Stomach smooth muscle (tissue), 2 donors: Measurements from ENCODE around the gene CPA2.

ENCODE experiments used
- H3K27ac ChIP-seq: one replicate; pipeline ENCODE4 v1.7.0; 2013; ENCODE audit warnings: mild to moderate bottlenecking, low read length, inconsistent platforms
- H3K27me3 ChIP-seq, 2 donors: one replicate each; pipeline ENCODE4 v1.7.0; 2013; ENCODE audit warnings: low read length in 2 of 2; ENCODE audit not compliant: insufficient read depth in 2 of 2, control insufficient read depth in 1 of 2
- H3K36me3 ChIP-seq, 2 donors: one replicate each; pipeline ENCODE4 v1.7.0; 2013; ENCODE audit warnings: low read length in 2 of 2; ENCODE audit not compliant: control insufficient read depth in 2 of 2, insufficient read depth in 2 of 2
- H3K4me1 ChIP-seq: one replicate; pipeline ENCODE4 v1.7.0; 2013; ENCODE audit warnings: low read length; ENCODE audit not compliant: control insufficient read depth, insufficient read depth
- H3K4me3 ChIP-seq, 2 donors: one replicate each; pipeline ENCODE4 v1.7.0; 2013; ENCODE audit warnings: low read length in 2 of 2
- H3K9ac ChIP-seq, 2 donors: one replicate each; pipeline ENCODE4 v1.7.0; 2013; ENCODE audit warnings: low read length in 2 of 2, mild to moderate bottlenecking in 1 of 2
- H3K9me3 ChIP-seq, 2 donors: one replicate each; pipeline ENCODE4 v1.7.0; 2013; ENCODE audit warnings: low read length in 2 of 2; ENCODE audit not compliant: control insufficient read depth in 2 of 2
- donor health status: healthy.
- donor health status: Pancreatic carcinoma.

CPA2 gene

DNA sequence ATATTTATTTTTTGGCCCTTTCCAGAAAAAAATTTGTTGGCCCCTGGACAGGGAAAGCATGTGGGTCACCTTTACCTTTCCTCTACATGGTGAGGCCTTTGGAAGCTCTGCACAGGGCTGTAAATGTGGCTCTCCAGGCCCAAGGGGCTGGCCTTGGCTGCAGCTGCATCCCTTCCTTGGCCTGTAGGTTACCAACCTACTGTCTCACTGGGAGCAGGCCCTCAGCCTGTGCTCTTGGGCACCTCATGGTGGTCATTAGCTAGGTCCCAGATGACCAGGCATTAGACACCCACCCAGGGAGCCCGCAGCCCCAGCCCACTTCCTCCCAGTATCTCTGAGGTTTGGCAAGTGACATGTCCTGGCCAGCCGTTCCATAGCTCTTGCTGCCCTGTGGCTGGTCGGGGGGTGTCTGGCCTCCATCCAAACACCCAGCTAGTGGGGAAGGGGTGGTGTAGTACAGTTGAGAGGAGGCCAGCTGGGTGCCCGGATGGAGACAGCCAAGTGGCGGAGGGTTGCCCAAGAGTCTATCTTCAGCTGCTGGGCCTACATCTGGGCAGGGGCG, 70.8 kb downstream of the CPA2 start:
- H3K4me1 ChIP-seq = no peaks in the 10 kb centered on the region
- H3K36me3 ChIP-seq = no peaks in the 10 kb centered on the region
- H3K27ac ChIP-seq = no peak overlapping the region
- peaks cover 0 to 4% of the 10 kb centered on the region in 2 donors for H3K9me3 ChIP-seq
- H3K27me3 ChIP-seq = no peaks in the 10 kb centered on the region
- no peak overlapping the region for H3K9ac ChIP-seq
- no peak overlapping the region for H3K4me3 ChIP-seq

DNA sequence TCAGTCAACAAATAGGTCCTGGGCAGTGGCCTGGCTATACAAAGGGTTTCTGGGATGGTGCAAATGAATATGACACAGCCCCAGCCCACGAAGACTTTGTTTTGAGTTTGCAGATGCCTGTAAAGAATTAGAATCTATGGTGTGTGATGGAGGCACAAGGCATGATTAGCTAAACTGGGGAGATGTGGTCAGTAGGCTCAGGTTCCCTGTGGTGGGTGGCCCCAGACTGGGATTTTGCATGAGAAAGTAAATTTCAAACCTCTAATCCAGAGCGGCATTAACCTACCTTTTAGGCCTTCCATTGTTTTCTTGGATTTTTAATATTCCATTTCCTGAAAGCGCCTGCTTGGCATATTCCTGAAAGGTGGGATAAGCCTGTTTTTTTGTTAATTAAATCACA, 71.6 kb downstream of the CPA2 start:
- no peaks in the 10 kb centered on the region for H3K4me1 ChIP-seq
- H3K27me3 ChIP-seq = no peaks in the 10 kb centered on the region
- H3K27ac ChIP-seq = no peak overlapping the region
- peaks cover 0 to 4% of the 10 kb centered on the region in 2 donors for H3K9me3 ChIP-seq
- no peaks in the 10 kb centered on the region for H3K36me3 ChIP-seq
- H3K4me3 ChIP-seq = no peak overlapping the region
- H3K9ac ChIP-seq = no peak overlapping the region
